RWPE1 (cell line): ENCODE data around the gene CCL18.

ENCODE experiments used
- CTCF ChIA-PET: fragments of 350-600 bp; sonication (Branson Sonifier 250); formaldehyde crosslinking; extraction: SDS; loops from one replicate; lab custom pipeline; 2021; lab: Yijun Ruan, JAX
- POLR2A ChIA-PET: fragments of 400-600 bp; formaldehyde crosslinking; extraction: SDS; loops from one replicate; lab custom pipeline; 2020; ENCODE audit warnings: antibody characterized with exemption; ENCODE audit not compliant: low non-redundant PET; lab: Yijun Ruan, JAX
- DNase-seq: peaks from one replicate; pipeline ENCODE4 v3.0.0; 2012; ENCODE audit warnings: low spot score
- H3K27ac ChIP-seq: fragments of 450-650 bp; 2 replicates; pipeline ENCODE4 v1.5.1; 2017
- CTCF ChIP-seq: fragments of 450-650 bp; conservative IDR thresholded peaks from 2 replicates; pipeline ENCODE4 v1.5.1; 2017; ENCODE audit warnings: low read depth, mild to moderate bottlenecking

CCL18 gene

DNA sequence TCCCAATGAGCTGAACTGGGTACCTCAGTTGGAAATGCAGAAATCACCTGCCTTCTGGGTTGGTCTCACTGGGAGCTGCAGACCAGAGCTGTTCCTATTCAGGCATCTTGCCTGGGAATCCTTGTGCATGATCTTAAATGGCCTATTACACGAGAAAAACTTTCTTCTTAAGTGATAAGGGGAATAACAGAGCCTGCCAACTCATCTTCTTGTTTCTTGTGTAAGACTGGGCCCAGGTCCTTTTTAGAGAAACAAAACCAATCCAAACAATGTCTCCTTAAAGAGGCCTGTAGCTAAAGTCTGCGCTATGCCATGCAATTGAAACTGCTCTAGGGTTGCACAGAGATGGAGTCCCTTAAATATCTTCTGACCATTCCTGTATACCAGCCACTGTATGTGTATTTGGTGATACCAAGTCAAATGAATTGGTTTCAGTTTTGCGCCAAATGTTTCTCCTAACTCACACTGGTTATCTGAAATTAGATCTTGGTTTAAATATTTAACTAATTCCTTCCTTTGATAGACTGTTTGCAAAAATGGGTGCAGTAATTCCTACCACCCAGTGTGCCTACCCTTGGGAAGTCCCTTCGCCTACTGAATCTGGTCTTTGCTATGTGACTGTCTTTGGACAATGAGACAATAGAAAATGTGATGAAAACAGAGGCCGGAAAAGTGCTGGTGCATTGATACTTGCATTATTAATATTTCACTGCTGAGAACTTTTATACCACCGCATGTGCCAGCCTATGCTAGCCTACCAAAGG lies 39.8 kb upstream of the CCL18 start:
- TF ChIP-seq CTCF: no peak
- ChIA-PET CTCF (interaction anchor here (0.5 to 0.6 kb wide), 4 partner anchors 9 to 203 kb away, joined by 3 to 4 read pairs (median 3); no protein-coding TSS in a partner anchor), POLR2A (no interaction called here)
- H3K27ac ChIP-seq: no peak overlapping the region
- no peak for DNase-seq

DNA sequence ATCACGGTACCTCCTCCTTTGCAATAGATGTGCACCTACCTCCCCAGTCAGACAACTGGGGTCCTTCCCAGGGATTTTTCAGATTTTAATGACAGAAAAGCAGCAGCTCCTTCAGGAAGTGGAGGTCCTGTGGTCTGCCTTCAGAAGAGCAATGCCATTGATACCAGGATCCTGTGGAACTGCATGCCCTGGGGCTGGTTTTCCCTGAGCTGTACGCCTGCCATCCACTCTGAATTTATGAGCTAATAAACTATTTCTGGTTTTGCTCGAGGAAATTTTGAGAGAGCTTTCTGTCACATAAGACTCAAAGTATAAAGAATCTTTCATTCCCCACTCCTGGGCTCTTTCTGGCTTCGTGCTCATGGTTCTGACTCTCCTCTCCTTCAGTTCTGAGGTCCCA lies 36.3 kb upstream of the CCL18 start:
- H3K27ac ChIP-seq: no peak overlapping the region
- no peak for DNase-seq
- POLR2A ChIA-PET: no interaction called here
- no peak for TF ChIP-seq CTCF
- CTCF ChIA-PET: no interaction called here

DNA sequence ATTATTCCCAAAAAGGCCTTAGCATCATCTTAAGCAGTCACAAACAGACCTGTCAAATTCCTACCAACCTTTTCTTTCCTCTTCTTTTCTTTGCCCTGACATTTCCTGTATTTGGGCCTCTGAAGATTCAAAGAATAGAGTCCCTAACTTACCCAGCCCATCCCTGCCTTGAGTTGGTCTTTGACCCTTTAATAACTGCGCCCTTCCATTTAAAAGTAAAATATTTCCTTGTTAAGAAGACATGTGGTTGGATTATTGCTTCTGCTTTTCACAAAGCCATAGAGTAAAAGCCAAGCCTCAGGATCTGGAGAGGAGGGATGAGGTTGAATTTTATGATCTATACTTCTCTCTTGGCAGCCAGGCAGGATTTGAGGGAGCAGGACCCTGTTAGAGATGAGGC lies 33.1 kb upstream of the CCL18 start:
- ChIA-PET POLR2A (no interaction called here), CTCF (no interaction called here)
- DNase-seq: no peak
- TF ChIP-seq CTCF: no peak
- H3K27ac ChIP-seq: no peak overlapping the region

DNA sequence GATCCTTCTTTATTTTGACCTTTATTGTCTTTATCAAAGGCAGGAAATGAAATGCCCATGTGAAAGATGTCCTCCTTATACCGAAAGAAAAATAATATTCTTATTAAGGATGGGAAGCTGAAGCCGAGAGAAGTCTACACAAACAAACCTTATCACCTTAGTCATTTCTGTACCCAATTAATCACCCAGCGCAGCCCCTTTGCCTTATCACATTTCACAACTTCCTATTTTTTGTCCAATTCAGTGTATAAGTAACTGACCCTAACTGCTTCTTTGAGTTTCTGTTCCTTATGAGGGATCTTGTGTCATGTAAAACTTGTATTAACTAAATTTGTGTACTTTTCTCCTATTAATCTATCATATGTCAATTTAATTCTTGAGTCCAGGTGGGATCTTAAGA lies 29.9 kb upstream of the CCL18 start:
- ChIA-PET POLR2A (no interaction called here), CTCF (no interaction called here)
- no peak for TF ChIP-seq CTCF
- no peak overlapping the region for H3K27ac ChIP-seq
- DNase-seq: no peak

GRCh38 chr17:36036235-36036634 lies 27.8 kb upstream of the CCL18 start:
- no peak for TF ChIP-seq CTCF
- ChIA-PET CTCF (no interaction called here), POLR2A (no interaction called here)
- no peak overlapping the region for H3K27ac ChIP-seq
- no peak for DNase-seq

DNA sequence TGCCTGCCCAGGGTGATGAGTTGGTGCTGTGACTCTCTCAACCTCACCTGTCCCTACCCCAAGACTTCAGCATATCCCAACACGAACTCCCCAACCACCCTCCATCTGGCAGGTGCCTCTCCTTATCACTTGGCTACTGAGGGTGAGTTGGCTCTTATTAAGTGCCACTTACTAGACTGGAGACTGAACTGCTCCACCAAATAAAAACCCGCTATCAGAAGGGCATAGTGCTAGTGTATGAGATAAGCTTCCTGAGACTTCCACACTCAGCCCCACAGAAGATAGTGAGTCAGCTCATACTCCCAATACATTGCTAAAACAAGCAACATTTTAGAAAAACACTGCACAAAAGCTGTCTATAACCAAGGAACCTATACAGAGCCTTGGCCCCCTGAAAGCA lies 16.0 kb upstream of the CCL18 start:
- DNase-seq: no peak
- no peak for TF ChIP-seq CTCF
- no peak overlapping the region for H3K27ac ChIP-seq
- ChIA-PET CTCF (no interaction called here), POLR2A (no interaction called here)
